ENCODE data around the gene CRELD1.
"Not testable (repeated sequence)": the region's sequence is repeated elsewhere in the genome, so short reads cannot be mapped to it uniquely, and the experiment has no call there.

The CRELD1 gene

DNA sequence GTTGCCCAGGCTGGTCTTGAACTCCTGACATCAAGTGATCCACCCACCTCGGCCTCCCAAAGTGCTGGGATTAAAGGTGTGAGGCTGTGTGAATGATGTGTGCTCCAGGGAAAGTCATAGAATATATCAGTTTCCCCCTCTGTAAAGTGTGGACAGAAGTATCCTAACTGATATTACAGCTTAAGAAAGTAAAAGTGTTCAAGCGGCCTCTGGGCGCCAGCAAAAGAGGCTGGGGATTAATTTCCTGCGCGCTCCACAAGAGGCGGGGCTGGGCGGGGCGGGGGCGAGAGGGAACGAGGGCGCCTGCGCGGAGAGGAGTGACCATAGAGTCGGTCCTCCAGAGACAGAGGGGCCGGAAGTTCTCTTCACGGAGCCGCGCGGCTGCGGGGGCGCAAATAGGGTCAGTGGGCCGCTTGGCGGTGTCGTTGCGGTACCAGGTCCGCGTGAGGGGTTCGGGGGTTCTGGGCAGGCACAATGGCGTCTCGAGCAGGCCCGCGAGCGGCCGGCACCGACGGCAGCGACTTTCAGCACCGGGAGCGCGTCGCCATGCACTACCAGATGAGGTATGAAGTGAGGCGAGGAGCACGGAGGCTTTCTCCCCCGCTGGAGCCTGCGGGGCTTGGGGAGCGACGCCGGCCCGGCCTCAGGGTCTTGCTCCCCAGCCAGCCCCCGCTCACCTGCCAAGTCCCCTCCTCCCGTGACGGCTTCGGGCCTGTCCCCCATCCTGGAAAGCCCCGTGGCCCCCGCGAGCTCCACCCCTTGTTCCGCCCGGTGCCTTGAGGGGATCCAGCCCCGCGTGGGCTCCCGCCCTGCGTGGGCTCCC, 43.2 kb upstream of the CRELD1 start, which contains the start of gene JAGN1:
Gene JAGN1, plus strand, starts transcription at position 362 of the 823 bp plus-strand sequence. Its CDS starts 113 bp downstream, at position 475.
- DNase-seq (ENCODE audit: extremely low read depth, low read depth) = peak; percentile 71
- TF ChIP-seq, protein P1, sequence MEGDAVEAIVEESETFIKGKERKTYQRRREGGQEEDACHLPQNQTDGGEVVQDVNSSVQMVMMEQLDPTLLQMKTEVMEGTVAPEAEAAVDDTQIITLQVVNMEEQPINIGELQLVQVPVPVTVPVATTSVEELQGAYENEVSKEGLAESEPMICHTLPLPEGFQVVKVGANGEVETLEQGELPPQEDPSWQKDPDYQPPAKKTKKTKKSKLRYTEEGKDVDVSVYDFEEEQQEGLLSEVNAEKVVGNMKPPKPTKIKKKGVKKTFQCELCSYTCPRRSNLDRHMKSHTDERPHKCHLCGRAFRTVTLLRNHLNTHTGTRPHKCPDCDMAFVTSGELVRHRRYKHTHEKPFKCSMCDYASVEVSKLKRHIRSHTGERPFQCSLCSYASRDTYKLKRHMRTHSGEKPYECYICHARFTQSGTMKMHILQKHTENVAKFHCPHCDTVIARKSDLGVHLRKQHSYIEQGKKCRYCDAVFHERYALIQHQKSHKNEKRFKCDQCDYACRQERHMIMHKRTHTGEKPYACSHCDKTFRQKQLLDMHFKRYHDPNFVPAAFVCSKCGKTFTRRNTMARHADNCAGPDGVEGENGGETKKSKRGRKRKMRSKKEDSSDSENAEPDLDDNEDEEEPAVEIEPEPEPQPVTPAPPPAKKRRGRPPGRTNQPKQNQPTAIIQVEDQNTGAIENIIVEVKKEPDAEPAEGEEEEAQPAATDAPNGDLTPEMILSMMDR (IDR thresholded peaks at IDR 0.05; ENCODE audit: low read depth, low read length, missing control alignments) = no peak
- H3K4me3 ChIP-seq (replicated peaks; ENCODE audit: low read depth, low read length) = peak within 1 kb of the TSS; percentile 97

DNA sequence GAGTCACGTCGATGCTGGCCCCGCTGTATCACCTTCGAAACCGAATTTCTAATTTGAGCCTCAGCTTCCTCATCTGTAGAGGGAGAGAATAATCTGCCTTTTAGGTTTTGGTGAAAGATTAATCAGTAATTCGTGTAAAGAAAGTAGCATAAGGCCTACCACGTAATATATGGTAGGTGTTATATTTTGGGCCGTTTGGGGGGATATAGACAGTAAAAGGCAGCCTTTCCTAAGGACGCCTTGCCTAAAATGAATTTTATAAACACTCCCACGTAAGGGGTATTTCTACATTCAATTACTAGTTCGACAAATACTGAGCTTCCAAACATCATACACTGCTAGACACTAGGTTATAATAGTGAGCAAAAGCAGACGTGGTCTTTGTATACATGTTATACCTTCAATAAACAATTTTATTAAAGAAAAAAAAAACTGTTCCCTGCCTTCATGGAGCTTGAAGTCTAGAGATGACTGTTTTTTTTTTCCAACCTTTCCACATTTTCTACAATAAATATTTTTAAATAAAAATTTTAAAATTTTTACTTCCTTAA, 42.5 kb upstream of the CRELD1 start:
- peak overlapping the region; percentile 97 for H3K4me3 ChIP-seq (replicated peaks; ENCODE audit: low read depth, low read length)
- DNase-seq (ENCODE audit: extremely low read depth, low read depth) = no peak
- TF ChIP-seq, protein P1 (IDR thresholded peaks at IDR 0.05; ENCODE audit: low read depth, low read length, missing control alignments) = no peak

DNA sequence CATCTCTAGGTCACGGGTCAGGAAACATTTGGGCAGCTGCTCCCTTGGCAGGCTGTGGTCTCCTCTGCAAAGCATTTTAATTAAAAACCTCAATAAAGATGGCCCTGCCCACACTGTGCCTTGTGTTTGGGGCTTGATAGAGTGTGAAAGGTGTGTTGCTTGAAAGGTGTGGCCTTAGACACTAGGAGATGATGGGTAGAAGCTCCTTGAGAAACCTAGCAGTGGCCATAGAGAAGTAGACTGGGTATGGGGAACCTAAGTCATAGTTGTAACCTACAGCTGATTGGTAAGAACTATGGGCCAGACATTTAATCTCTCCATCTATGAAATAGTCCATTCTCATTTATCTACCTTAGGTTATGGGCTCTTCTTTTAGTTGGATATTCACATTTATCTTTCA, 39.9 kb upstream of the CRELD1 start:
- TF ChIP-seq, protein P1 (IDR thresholded peaks at IDR 0.05; ENCODE audit: low read depth, low read length, missing control alignments) = no peak
- no peak overlapping the region for H3K4me3 ChIP-seq (replicated peaks; ENCODE audit: low read depth, low read length)
- no peak for DNase-seq (ENCODE audit: extremely low read depth, low read depth)

DNA sequence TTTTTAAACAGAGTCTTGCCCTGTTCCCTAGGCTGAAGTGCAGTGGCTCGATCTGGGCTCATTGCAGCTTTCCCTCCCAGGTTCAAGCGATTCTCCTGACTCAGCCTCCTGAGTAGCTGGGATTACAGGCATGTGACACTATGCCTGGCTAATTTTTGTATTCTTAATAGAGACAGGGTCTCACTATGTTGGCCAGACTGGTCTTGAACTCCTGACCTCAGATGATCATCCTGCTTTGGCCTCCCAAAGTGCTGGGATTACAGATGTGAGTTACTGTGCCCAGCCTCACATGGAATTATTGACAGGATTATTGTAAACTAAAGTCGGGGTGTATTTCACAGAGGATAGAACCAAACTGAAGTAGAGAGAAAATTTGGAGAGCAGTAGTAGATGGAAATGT, 37.9 kb upstream of the CRELD1 start:
- not testable (repeated sequence) for H3K4me3 ChIP-seq (replicated peaks; ENCODE audit: low read depth, low read length)

DNA sequence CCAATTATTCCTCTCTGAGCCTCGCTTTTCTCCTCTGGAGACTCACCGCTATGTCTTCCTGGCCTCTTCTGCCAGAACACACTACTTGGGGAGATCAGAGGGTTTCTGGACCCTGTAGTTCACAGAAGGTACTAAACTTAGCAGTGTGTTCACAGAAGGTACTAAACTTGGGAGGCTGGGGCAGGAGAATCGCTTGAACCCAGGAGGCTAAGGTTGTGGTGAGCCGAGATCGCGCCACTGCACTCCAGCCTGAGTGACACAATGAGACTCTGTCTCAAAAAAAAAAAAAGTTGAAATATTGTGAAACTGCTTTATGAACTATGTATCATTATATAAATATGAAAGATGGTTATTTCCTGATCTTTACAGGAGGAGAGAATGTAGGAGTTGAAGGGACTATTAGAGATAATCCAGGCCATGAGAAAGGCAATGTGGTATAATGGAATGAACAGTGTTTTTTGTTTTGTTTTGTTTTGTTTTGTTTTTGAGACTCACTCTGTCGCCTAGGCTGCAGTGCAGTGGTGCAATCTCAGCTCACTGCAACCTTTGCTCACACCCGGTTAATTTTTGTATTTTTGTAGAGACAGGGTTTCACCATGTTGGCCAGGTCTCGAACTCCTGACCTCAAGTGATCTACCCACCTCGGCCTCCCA, 36.8 kb upstream of the CRELD1 start:
- H3K4me3 ChIP-seq (replicated peaks; ENCODE audit: low read depth, low read length); DNase-seq (ENCODE audit: extremely low read depth, low read depth): not testable (repeated sequence)

More for the DNA sequence above, 37.9 kb upstream of the CRELD1 start:
- DNase-seq (ENCODE audit: extremely low read depth, low read depth) = not testable (repeated sequence)

DNA sequence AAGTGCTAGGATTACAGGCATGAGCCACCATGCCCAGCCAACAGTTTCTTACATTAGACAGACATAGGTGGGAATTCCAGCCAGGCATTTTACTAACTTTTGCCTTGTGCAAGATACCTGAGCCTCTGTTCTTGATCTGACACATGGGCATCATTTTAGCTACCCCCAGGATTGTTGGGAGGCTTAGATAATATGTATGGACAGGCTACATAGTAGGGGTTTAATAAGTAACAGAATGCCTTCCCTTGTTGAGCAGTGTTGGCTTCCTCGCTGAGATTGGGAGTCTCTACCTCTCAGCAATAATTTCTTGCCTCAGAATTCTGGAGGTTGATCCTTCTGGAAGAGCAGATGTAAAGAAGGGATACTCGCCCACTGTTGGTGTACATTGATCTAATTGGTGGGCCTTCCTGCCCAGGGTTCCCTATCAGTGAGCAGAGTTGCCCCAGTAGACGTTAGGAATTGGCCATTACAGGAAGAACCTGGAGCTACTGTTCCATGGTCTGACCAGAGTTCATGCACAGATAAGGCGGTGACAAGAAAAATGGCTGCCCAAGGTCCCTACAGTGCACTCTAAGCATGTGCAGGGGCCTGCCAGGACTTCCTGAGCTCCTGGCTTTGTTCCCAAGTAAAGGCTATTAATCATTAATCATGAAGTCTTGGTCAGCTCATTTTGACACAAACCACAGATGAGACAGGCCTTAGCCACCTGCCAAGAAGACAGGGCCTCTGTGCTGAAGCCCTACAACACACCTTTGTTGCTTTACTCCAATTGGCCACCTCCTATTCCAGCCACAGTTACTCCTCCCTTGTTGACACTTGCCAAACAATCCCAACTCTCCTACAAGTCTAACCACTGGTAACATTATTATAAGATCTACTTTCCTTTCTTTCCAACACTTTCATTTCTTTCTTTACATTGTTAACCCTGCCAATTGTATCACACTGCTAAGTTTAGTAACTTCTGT, 35.9 kb upstream of the CRELD1 start:
- TF ChIP-seq, protein P1 (IDR thresholded peaks at IDR 0.05; ENCODE audit: low read depth, low read length, missing control alignments) = no peak
- no peak overlapping the region for H3K4me3 ChIP-seq (replicated peaks; ENCODE audit: low read depth, low read length)
- no peak for DNase-seq (ENCODE audit: extremely low read depth, low read depth)

DNA sequence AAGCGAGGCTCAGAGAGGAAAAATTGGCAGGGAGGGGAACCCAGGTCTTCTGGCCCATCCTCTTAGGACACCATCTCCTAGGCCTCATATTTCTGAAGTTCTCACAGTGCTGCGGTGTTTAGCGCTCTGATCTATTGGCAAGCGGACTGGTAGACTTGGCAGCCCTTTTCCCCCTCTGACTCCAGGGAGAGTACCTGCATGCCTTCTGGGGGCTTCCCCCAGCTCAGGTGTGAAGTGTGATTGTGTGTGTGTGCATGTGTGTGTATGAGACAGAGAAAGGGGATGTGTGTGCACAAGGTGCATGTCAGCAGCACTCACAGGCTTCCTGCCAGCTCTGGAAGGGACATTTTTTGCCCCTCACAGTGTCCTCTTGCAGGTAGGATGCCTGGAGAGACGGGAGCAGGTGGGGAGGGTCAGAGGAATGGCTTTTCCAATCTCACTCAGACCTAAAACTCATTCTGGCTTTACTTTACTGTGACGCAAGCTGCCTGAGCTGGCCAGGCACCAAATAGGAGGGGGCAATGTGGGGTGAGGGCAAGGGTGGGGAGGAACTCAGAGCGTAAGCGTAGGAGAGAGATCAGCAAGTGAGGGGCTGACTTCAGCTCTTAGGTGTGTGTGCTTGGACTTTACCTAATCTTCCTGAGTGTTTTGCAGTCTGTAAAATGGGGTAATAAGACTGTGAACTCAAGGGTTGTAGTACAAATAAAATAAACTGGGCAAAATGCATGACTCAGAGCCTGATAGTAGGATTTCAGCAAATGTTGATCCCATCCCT, 35.0 kb upstream of the CRELD1 start:
- H3K4me3 ChIP-seq (replicated peaks; ENCODE audit: low read depth, low read length) = no peak overlapping the region
- TF ChIP-seq, protein P1 (IDR thresholded peaks at IDR 0.05; ENCODE audit: low read depth, low read length, missing control alignments) = no peak

More for the DNA sequence above, 35.0 kb upstream of the CRELD1 start:
- no peak for DNase-seq (ENCODE audit: extremely low read depth, low read depth)

Measured in HFF-Myc (cell line).